ENCODE data around the gene TMEM242.

The TMEM242 gene

DNA sequence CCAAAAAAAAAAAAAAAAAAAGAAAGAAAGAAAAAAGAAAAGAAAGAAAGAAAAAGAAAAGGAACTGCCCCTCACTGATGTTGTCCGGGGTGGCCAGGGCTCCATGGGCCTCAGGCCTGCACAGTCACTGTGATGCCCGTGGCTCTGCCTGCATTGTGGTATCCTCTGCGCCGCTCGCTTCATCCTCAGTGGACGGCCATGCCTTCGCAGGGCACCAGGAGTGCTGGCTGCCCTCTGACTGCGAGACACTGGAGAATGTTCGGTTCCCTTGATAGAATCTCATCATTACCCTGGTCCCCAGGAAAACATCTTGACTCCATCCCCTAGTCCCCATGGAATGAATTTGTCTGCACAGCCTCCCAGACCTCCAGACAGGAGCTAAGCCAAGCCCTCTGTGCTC, 61.7 kb downstream of the TMEM242 start:
- no peak for ATAC-seq
- TF ChIP-seq GLIS3 (CRISPR knock-in tag; IDR thresholded peaks at IDR 0.05) (no peak), ZFP3 (CRISPR knock-in tag; IDR thresholded peaks at IDR 0.05) (no peak), ZC3H10 (CRISPR knock-in tag; IDR thresholded peaks at IDR 0.05) (no peak), TOX (CRISPR knock-in tag; IDR thresholded peaks at IDR 0.05; ENCODE audit: borderline replicate concordance) (no peak)
- TF ChIP-seq, protein P1, sequence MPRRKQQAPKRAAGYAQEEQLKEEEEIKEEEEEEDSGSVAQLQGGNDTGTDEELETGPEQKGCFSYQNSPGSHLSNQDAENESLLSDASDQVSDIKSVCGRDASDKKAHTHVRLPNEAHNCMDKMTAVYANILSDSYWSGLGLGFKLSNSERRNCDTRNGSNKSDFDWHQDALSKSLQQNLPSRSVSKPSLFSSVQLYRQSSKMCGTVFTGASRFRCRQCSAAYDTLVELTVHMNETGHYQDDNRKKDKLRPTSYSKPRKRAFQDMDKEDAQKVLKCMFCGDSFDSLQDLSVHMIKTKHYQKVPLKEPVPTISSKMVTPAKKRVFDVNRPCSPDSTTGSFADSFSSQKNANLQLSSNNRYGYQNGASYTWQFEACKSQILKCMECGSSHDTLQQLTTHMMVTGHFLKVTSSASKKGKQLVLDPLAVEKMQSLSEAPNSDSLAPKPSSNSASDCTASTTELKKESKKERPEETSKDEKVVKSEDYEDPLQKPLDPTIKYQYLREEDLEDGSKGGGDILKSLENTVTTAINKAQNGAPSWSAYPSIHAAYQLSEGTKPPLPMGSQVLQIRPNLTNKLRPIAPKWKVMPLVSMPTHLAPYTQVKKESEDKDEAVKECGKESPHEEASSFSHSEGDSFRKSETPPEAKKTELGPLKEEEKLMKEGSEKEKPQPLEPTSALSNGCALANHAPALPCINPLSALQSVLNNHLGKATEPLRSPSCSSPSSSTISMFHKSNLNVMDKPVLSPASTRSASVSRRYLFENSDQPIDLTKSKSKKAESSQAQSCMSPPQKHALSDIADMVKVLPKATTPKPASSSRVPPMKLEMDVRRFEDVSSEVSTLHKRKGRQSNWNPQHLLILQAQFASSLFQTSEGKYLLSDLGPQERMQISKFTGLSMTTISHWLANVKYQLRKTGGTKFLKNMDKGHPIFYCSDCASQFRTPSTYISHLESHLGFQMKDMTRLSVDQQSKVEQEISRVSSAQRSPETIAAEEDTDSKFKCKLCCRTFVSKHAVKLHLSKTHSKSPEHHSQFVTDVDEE (CRISPR knock-in tag; IDR thresholded peaks at IDR 0.05): no peak

DNA sequence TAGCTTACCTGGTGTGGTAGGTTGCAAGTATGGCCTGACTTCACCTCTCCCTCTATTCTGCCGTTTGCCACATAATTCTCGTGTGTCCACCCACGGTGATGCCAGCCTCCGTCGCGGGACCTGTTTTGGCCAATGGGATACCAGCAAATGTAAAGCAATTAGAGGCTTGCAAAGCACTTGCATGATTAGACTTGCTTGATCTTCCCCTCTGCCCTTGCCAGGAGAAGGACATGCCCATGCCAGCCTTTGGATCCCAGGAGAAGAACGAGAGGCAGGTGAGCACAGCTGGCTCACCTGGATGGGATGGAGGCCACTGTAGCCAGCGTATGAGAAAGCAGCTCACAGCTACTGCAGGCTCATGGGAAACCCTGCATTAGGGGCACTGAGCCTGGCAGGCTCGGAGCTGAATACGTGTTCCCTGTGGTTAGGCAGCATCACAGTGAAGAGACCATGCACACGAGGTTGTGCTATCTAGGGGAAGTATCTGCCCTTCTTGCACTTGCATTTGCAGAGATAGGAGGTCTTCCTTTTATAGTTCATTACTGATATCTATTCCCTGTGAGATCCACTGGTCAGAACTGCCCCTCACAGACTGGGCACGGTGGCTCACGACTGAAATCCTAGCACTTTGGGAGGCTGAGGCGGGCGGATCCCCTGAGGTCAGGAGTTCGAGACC, 62.4 kb downstream of the TMEM242 start:
- ATAC-seq: no peak

DNA sequence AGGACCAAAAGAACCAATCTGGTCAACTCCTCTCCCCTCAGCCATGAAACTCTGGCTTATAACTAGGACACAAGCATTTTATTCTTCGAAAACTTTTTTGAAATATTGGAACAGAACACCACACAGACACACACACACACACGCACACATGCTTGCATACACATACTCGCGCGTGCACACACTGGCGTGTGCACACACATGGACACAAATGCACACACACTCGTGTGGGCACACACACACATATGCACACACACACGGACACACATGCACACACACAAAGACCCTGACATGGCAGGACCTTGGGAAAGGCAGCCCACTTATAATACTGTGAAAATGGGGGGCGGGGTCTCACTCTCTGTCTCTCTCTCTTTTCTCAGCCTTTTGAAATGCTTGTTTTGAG, 63.9 kb downstream of the TMEM242 start:
- no peak for ATAC-seq
- no peak for TF ChIP-seq SNAI2 (CRISPR knock-in tag; IDR thresholded peaks at IDR 0.05)
- no peak for TF ChIP-seq OSR1 (CRISPR knock-in tag; IDR thresholded peaks at IDR 0.05)
- TF ChIP-seq PPARA (CRISPR knock-in tag; IDR thresholded peaks at IDR 0.05; ENCODE audit: borderline replicate concordance): no peak
- TF ChIP-seq CSDC2 (CRISPR knock-in tag; IDR thresholded peaks at IDR 0.05): no peak
- TF ChIP-seq, protein P1 (CRISPR knock-in tag; IDR thresholded peaks at IDR 0.05): no peak
- no peak for TF ChIP-seq BACH2 (CRISPR knock-in tag; IDR thresholded peaks at IDR 0.05; ENCODE audit: borderline replicate concordance)
- TF ChIP-seq, protein P2, sequence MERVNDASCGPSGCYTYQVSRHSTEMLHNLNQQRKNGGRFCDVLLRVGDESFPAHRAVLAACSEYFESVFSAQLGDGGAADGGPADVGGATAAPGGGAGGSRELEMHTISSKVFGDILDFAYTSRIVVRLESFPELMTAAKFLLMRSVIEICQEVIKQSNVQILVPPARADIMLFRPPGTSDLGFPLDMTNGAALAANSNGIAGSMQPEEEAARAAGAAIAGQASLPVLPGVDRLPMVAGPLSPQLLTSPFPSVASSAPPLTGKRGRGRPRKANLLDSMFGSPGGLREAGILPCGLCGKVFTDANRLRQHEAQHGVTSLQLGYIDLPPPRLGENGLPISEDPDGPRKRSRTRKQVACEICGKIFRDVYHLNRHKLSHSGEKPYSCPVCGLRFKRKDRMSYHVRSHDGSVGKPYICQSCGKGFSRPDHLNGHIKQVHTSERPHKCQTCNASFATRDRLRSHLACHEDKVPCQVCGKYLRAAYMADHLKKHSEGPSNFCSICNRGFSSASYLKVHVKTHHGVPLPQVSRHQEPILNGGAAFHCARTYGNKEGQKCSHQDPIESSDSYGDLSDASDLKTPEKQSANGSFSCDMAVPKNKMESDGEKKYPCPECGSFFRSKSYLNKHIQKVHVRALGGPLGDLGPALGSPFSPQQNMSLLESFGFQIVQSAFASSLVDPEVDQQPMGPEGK (CRISPR knock-in tag; IDR thresholded peaks at IDR 0.05; ENCODE audit: borderline replicate concordance): no peak
- no peak for TF ChIP-seq ISL1 (CRISPR knock-in tag; IDR thresholded peaks at IDR 0.05)
- TF ChIP-seq, protein P3, sequence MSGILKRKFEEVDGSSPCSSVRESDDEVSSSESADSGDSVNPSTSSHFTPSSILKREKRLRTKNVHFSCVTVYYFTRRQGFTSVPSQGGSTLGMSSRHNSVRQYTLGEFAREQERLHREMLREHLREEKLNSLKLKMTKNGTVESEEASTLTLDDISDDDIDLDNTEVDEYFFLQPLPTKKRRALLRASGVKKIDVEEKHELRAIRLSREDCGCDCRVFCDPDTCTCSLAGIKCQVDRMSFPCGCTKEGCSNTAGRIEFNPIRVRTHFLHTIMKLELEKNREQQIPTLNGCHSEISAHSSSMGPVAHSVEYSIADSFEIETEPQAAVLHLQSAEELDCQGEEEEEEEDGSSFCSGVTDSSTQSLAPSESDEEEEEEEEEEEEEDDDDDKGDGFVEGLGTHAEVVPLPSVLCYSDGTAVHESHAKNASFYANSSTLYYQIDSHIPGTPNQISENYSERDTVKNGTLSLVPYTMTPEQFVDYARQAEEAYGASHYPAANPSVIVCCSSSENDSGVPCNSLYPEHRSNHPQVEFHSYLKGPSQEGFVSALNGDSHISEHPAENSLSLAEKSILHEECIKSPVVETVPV (CRISPR knock-in tag; IDR thresholded peaks at IDR 0.05): no peak

More for the DNA sequence above, 62.4 kb downstream of the TMEM242 start:
- TF ChIP-seq TOX (CRISPR knock-in tag; IDR thresholded peaks at IDR 0.05; ENCODE audit: borderline replicate concordance) (no peak), ISL1 (CRISPR knock-in tag; IDR thresholded peaks at IDR 0.05) (no peak), ZNF70 (CRISPR knock-in tag; IDR thresholded peaks at IDR 0.05) (no peak), ZC3H10 (CRISPR knock-in tag; IDR thresholded peaks at IDR 0.05) (no peak), SNAI2 (CRISPR knock-in tag; IDR thresholded peaks at IDR 0.05) (no peak)

DNA sequence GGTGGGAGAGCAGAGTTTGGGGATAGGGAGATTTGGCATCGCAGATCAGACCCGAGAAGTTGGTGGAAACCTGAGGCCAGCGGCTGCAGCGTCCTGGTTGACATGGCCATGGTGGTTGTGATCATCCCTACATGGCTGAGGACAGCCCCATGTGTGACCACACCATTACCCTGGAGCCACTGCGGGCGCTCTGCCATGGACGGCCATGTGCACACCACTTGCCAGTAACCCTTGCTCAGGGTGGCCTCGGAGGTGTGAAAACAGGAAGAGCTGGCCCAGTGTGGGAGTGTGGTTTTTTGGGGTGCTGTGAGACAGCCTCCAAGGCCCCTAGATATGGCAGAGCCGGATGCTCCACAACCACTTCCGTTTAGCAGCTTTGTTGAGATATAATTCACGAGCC, 64.4 kb downstream of the TMEM242 start:
- TF ChIP-seq SNAI2 (CRISPR knock-in tag; IDR thresholded peaks at IDR 0.05) (no peak), ZC3H10 (CRISPR knock-in tag; IDR thresholded peaks at IDR 0.05) (no peak), ZNF565 (CRISPR knock-in tag; conservative IDR thresholded peaks at IDR 0.05; ENCODE audit: low read depth) (no peak), RARB (CRISPR knock-in tag; IDR thresholded peaks at IDR 0.05) (no peak), TOX (CRISPR knock-in tag; IDR thresholded peaks at IDR 0.05; ENCODE audit: borderline replicate concordance) (no peak)
- TF ChIP-seq, protein P3 (CRISPR knock-in tag; IDR thresholded peaks at IDR 0.05): no peak
- TF ChIP-seq, protein P4, sequence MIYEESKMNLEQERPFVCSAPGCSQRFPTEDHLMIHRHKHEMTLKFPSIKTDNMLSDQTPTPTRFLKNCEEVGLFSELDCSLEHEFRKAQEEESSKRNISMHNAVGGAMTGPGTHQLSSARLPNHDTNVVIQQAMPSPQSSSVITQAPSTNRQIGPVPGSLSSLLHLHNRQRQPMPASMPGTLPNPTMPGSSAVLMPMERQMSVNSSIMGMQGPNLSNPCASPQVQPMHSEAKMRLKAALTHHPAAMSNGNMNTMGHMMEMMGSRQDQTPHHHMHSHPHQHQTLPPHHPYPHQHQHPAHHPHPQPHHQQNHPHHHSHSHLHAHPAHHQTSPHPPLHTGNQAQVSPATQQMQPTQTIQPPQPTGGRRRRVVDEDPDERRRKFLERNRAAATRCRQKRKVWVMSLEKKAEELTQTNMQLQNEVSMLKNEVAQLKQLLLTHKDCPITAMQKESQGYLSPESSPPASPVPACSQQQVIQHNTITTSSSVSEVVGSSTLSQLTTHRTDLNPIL (CRISPR knock-in tag; IDR thresholded peaks at IDR 0.05; ENCODE audit: low read depth): no peak
- ATAC-seq: no peak
